Measurements from ENCODE around the gene SRRM3. TPM values are rescaled to one million over a fixed set of nuclear protein-coding genes. Genes with fewer than 3 reads are reported as not detected.

Gene SRRM3
- polyA plus RNA-seq, 3 donors from 2014 or later: not detected

DNA sequence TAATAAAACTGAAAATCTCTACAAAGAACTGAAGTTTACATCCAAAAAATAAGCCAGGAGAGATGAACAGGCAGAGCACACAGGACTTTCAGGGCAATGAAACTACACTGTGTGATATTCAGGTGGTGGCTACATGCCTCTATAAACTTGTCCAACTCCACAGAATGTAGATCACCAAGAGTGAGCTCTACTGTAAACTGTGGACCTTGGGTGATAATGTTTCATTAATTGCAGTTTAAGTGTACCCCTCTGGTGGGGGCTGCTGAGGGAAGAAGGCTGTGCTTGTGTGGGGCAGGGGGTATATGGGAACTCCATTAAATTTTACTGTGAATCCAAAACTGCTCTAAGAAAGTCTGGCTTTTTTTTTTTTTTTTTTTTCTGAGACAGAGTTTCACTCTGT lies 134.4 kb downstream of the SRRM3 start:
- Mint-ChIP-seq H3K4me1 (peaks cover 13 to 51% of the 10 kb centered on the region in 2 donors), H3K27ac (peak overlapping the region in 2 of 6 donors; percentile 39 to 41), H3K9me3 (no peaks in the 10 kb centered on the region), H3K27me3 (ENCODE audit: low read depth in 3 of 3) (no peaks in the 10 kb centered on the region), H3K4me3 (no peak overlapping the region), H3K36me3 (no peaks in the 10 kb centered on the region)
- no peak for DNase-seq

Other genes with a start within 250 kb of the SRRM3 start
- 10 to 100 TPM; 35.1 to 53.8 (median 47.6) TPM for gene TMEM120A, start 207.3 kb upstream of the SRRM3 start, polyA plus RNA-seq
- 100 to 1,000 TPM in 1 of 3 donors, 10 to 100 TPM in 2; 77.7 to 102 (median 79.5) TPM for gene STYXL1, start 153.9 kb upstream of the SRRM3 start, polyA plus RNA-seq
- gene MDH2, start 153.8 kb upstream of the SRRM3 start, polyA plus RNA-seq: 100 to 1,000 TPM; 154 to 180 (median 161) TPM
- 10 to 100 TPM; 11.2 to 49.8 (median 34.6) TPM for gene HSPB1, start 100.8 kb downstream of the SRRM3 start, polyA plus RNA-seq
- 1 to 10 TPM; 1.1 to 3.2 (median 1.4) TPM for gene YWHAG, start 157.1 kb downstream of the SRRM3 start, polyA plus RNA-seq
- under 1 TPM in 2 of 3 donors, not detected in 1; 0.46 to 0.66 TPM for gene SSC4D, start 207.8 kb downstream of the SRRM3 start, polyA plus RNA-seq
- 1 to 10 TPM in 1 of 3 donors, under 1 TPM in 1, not detected in 1; 0.49 to 5.0 TPM for gene ZP3, start 223.1 kb downstream of the SRRM3 start, polyA plus RNA-seq

Data from immature natural killer cell (primary cell).